GM18507 (cell line): Measurements from ENCODE around the gene ZNF778.

Experiments
- DNase-seq: peaks from one replicate; pipeline ENCODE4 v3.0.0; 2011; ENCODE audit warnings: low read depth; ENCODE audit not compliant: insufficient read length; ENCODE audit errors: extremely low spot score
- FAIRE-seq: peaks from 2 replicates; lab custom pipeline; 2011; peaks lifted over from hg19 to GRCh38; lab: Jason Lieb, UNC

Gene ZNF778

DNA sequence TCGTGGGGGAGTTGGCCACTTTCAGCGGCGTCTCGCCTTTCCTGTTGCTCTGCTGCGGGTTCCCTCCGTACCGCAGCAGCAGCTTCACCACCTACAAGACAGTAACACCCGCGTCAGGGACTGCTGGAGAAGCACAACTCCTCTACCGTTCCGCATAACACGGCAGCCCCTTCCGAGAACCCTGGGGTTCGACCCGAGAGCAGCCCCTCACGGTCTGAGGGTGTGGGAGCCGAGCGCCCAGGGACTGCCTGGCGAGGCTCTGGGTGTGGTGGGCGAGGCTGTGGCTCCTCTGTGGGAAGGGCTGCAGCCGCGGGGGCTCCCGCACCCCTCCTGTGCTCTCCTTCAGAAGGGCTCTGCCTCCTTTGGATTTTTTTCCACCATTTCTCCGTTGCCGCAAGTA lies 68.6 kb downstream of the ZNF778 start:
- no peak for DNase-seq
- no peak for FAIRE-seq
